Measurements from ENCODE around the gene AGAP5. TPM values are rescaled to one million over a fixed set of nuclear protein-coding genes. Genes with fewer than 3 reads are reported as not detected.

AGAP5 gene
- total RNA-seq, 1 experiment from 2014 or later: 3.1 TPM

Other genes with a start within 250 kb of the AGAP5 start
- 5.9 and 14.5 TPM in 2 replicates for gene PPP3CB, start 202.1 kb downstream of the AGAP5 start, total RNA-seq (2014; rRNA removed; shearing (Covaris generic); ENCODE audit: low replicate concordance)
- gene USP54, start 106.8 kb downstream of the AGAP5 start, total RNA-seq (2014; rRNA removed; shearing (Covaris generic); ENCODE audit: low replicate concordance): 5.3 and 10.2 TPM in 2 replicates
- gene MYOZ1, start 56.6 kb downstream of the AGAP5 start, total RNA-seq (2014; rRNA removed; shearing (Covaris generic); ENCODE audit: low replicate concordance): not detected in 2 replicates
- gene SYNPO2L, start 42.1 kb downstream of the AGAP5 start, total RNA-seq (2014; rRNA removed; shearing (Covaris generic); ENCODE audit: low replicate concordance): not detected in 2 replicates
- 58.8 and 74.6 TPM in 2 replicates for gene SEC24C, start 46.3 kb upstream of the AGAP5 start, total RNA-seq (2014; rRNA removed; shearing (Covaris generic); ENCODE audit: low replicate concordance)
- gene CHCHD1, start 83.9 kb upstream of the AGAP5 start, total RNA-seq (2014; rRNA removed; shearing (Covaris generic); ENCODE audit: low replicate concordance): 58.5 and 93.9 TPM in 2 replicates
- 12.3 and 24.1 TPM in 2 replicates for gene ZSWIM8, start 87.5 kb upstream of the AGAP5 start, total RNA-seq (2014; rRNA removed; shearing (Covaris generic); ENCODE audit: low replicate concordance)
- 1.8 and 4.2 TPM in 2 replicates for gene NDST2, start 113.5 kb upstream of the AGAP5 start, total RNA-seq (2014; rRNA removed; shearing (Covaris generic); ENCODE audit: low replicate concordance)
- gene CAMK2G, start 176.4 kb upstream of the AGAP5 start, total RNA-seq (2014; rRNA removed; shearing (Covaris generic); ENCODE audit: low replicate concordance): 16.5 and 24.0 TPM in 2 replicates
- gene PLAU, start 213.0 kb upstream of the AGAP5 start, total RNA-seq (2014; rRNA removed; shearing (Covaris generic); ENCODE audit: low replicate concordance): 169 and 219 TPM in 2 replicates

Data from MG63 (cell line).